ENCODE results near the gene LPGAT1.

GRCh38 chr1:211875541-211875940 is 45.0 kb upstream of the LPGAT1 start:
- no peak for TF ChIP-seq CTCF (IDR thresholded peaks at IDR 0.05)
- no peak for TF ChIP-seq POLR2A (IDR thresholded peaks at IDR 0.05)
